SK-N-SH (cell line): ENCODE results near the gene ITGB5. TPM values are rescaled to one million over a fixed set of nuclear protein-coding genes. Genes with fewer than 3 reads are reported as not detected.

Source experiments
- CTCF ChIA-PET: fragments of 300-600, 350-600 bp; formaldehyde crosslinking; extraction: SDS; loops from one replicate; lab custom pipeline; 2021; lab: Yijun Ruan, JAX
- POLR2A ChIA-PET: fragments of 350-600 bp; sonication (Branson Sonifier 250); formaldehyde crosslinking; extraction: SDS; loops from one replicate; lab custom pipeline; 2020; ENCODE audit warnings: antibody characterized with exemption, inconsistent platforms; lab: Yijun Ruan, JAX
- DNase-seq: peaks from one replicate; pipeline ENCODE4 v3.0.0; 2012
- H2AFZ ChIP-seq: fragments of 200-600 bp; sonication (generic); 2 replicates; pipeline ENCODE4 v1.8.1; 2016; ENCODE audit warnings: antibody characterized with exemption, mild to moderate bottlenecking, low read depth
- H3F3A ChIP-seq: fragments of 200-600 bp; sonication (generic); replicated peaks from 2 replicates; pipeline ENCODE3; 2016; ENCODE audit warnings: antibody characterized with exemption, mild to moderate bottlenecking; ENCODE audit not compliant: insufficient read depth
- H3K27ac ChIP-seq, 2 experiments: fragments of 200-500 bp in 1 of 2; fragments of 200-600 bp in 1 of 2; sonication (Bioruptor generic) in 1 of 2; sonication (generic), shearing (Covaris generic) in 1 of 2; 2 replicates each; pipeline versions ENCODE4 v1.5.1 to v1.6.1; 2014 to 2016; ENCODE audit warnings: low read depth in 2 of 2, inconsistent platforms in 1 of 2, low read length in 1 of 2, mild to moderate bottlenecking in 1 of 2, mixed read lengths in 1 of 2
- H3K27me3 ChIP-seq: fragments of 200-600 bp; sonication (generic), shearing (Covaris generic); 2 replicates; pipeline ENCODE4 v1.6.1; 2016; ENCODE audit warnings: mixed run types; ENCODE audit not compliant: insufficient read depth
- H3K36me3 ChIP-seq, 2 experiments: fragments of 200-500 bp in 1 of 2; fragments of 200-600 bp in 1 of 2; sonication (Bioruptor generic) in 1 of 2; sonication (generic) in 1 of 2; replicated peaks in 1 of 2; 2 replicates each; pipeline versions ENCODE3 to v1.5.1; 2014 to 2016; ENCODE audit warnings: low read length in 1 of 2, mild to moderate bottlenecking in 1 of 2; ENCODE audit not compliant: insufficient read depth in 2 of 2, control insufficient read depth in 1 of 2
- H3K4me1 ChIP-seq, 2 experiments: fragments of 200-500 bp in 1 of 2; fragments of 200-600 bp in 1 of 2; sonication (Bioruptor generic) in 1 of 2; sonication (generic), shearing (Covaris generic) in 1 of 2; 2 replicates each; pipeline versions ENCODE4 v1.5.1 to v1.6.1; 2014 to 2016; ENCODE audit warnings: low read depth in 1 of 2, low read length in 1 of 2, mixed run types in 1 of 2; ENCODE audit not compliant: insufficient read depth in 2 of 2, control insufficient read depth in 1 of 2
- H3K4me2 ChIP-seq: fragments of 200-600 bp; sonication (generic), shearing (Covaris generic); 2 replicates; pipeline ENCODE4 v1.6.1; 2017; ENCODE audit warnings: mixed run types
- H3K4me3 ChIP-seq, 2 experiments: fragments of 200-500 bp in 1 of 2; fragments of 200-600 bp in 1 of 2; sonication (Bioruptor generic) in 1 of 2; sonication (generic), shearing (Covaris generic) in 1 of 2; 2 replicates each; pipeline versions ENCODE4 v1.5.1 to v1.8.1; 2014 to 2016; ENCODE audit warnings: low read depth in 2 of 2, inconsistent platforms in 1 of 2, low read length in 1 of 2, mild to moderate bottlenecking in 1 of 2, mixed read lengths in 1 of 2, moderate library complexity in 1 of 2
- H3K79me2 ChIP-seq: fragments of 200-600 bp; sonication (generic); 2 replicates; pipeline ENCODE4 v1.8.1; 2017; ENCODE audit warnings: mild to moderate bottlenecking; ENCODE audit not compliant: insufficient read depth
- H3K9ac ChIP-seq: fragments of 200-600 bp; sonication (generic); 2 replicates; pipeline ENCODE4 v1.6.1; 2017; ENCODE audit warnings: mixed run types
- H3K9me2 ChIP-seq: fragments of 200-600 bp; sonication (generic); 2 replicates; pipeline ENCODE4 v1.6.1; 2017; ENCODE audit warnings: mixed run types
- H3K9me3 ChIP-seq: fragments of 200-600 bp; sonication (generic); 2 replicates; pipeline ENCODE4 v1.6.1; 2017; ENCODE audit warnings: mixed run types, mild to moderate bottlenecking, moderate library complexity
- H4K20me1 ChIP-seq: fragments of 200-600 bp; sonication (generic); 2 replicates; pipeline ENCODE4 v1.6.1; 2017; ENCODE audit warnings: mild to moderate bottlenecking, mixed run types; ENCODE audit not compliant: insufficient read depth
- CHD2 ChIP-seq: fragments of 150-350 bp; IDR thresholded peaks from 2 replicates; pipeline ENCODE4 v1.6.1; 2018; ENCODE audit warnings: low read length; ENCODE audit not compliant: partially characterized antibody
- EP300 ChIP-seq, 2 experiments: IDR thresholded peaks; 2 replicates each; pipeline versions ENCODE4 v1.4.0 to v1.6.1; 2012; ENCODE audit warnings: borderline replicate concordance in 1 of 2, low read depth in 1 of 2, low read length in 1 of 2
- FOSL2 ChIP-seq: IDR thresholded peaks from 2 replicates; pipeline ENCODE4 v1.4.0; 2012; ENCODE audit warnings: low read depth, mild to moderate bottlenecking, moderate library complexity, borderline replicate concordance
- GATA2 ChIP-seq: sonication (generic); formaldehyde crosslinking; IDR thresholded peaks from 2 replicates; pipeline ENCODE4 v1.5.0; 2020; ENCODE audit warnings: mild to moderate bottlenecking, missing genetic modification reagents
- MAX ChIP-seq: IDR thresholded peaks from 2 replicates; pipeline ENCODE4 v1.4.0; 2012; ENCODE audit warnings: low read depth
- NRF1 ChIP-seq: IDR thresholded peaks from 2 replicates; pipeline ENCODE4 v1.6.1; 2012; ENCODE audit warnings: low read depth, mild to moderate bottlenecking, low read length
- PBX3 ChIP-seq: IDR thresholded peaks from 2 replicates; pipeline ENCODE4; 2012
- POLR2AphosphoS5 ChIP-seq: IDR thresholded peaks from 2 replicates; pipeline ENCODE4 v1.6.1; 2012; ENCODE audit warnings: low read depth, low read length
- RAD21 ChIP-seq: IDR thresholded peaks from 2 replicates; pipeline ENCODE4 v1.6.1; 2012; ENCODE audit warnings: mild to moderate bottlenecking, low read length
- RCOR1 ChIP-seq: fragments of 150-350 bp; IDR thresholded peaks from 2 replicates; pipeline ENCODE4 v1.6.1; 2017; ENCODE audit warnings: antibody characterized with exemption, low read length
- RFX5 ChIP-seq: IDR thresholded peaks from 2 replicates; pipeline ENCODE4 v1.6.1; 2012; ENCODE audit warnings: mild to moderate bottlenecking, improper control_type of control experiment, low read length
- RXRA ChIP-seq: IDR thresholded peaks from 2 replicates; pipeline ENCODE4 v1.4.0; 2012; ENCODE audit warnings: low read depth, mild to moderate bottlenecking, borderline replicate concordance
- YY1 ChIP-seq: IDR thresholded peaks from 2 replicates; pipeline ENCODE4 v1.4.0; 2012; ENCODE audit warnings: low read depth, mild to moderate bottlenecking
- ZBTB33 ChIP-seq: IDR thresholded peaks from 2 replicates; pipeline ENCODE4 v1.4.0; 2012; ENCODE audit warnings: low read depth, borderline replicate concordance
- WGBS: methylation state at CpG from one replicate; pipeline ENCODE4 v1.1.6; 2017; ENCODE audit warnings: low lambda C conversion rate; 5-methylcytosine and 5-hydroxymethylcytosine counted together
- polyA plus RNA-seq, 3 experiments: library from polyadenylated mRNA; depleted of rRNA; stranded (reverse); fragments of >200 nt; gene quantifications; 2 replicates each; pipeline ENCODE4 v1.2.3, GENCODE V29; 2012

The ITGB5 gene
- polyA plus RNA-seq, 1 of the 3 experiments (the other 2 are of a cell fraction) = 481 TPM

GRCh38 chr3:124885466-124886167 is 1.5 kb downstream of the ITGB5 start:
- H3K36me3 ChIP-seq = peaks cover 3 to 14% of the 10 kb centered on the region in 2 experiments
- peaks cover 32 to 35% of the 10 kb centered on the region in 2 experiments for H3K4me1 ChIP-seq
- no peaks in the 10 kb centered on the region for H3K9me2 ChIP-seq
- H2AFZ ChIP-seq = no peak overlapping the region
- 26% methylated on average over 12 of the region's 17 CpGs for WGBS
- no peaks in the 10 kb centered on the region for H4K20me1 ChIP-seq
- H3K9me3 ChIP-seq = no peaks in the 10 kb centered on the region
- CTCF ChIA-PET = interaction anchor here (0.6 to 3.4 kb wide), 4 partner anchors 9 to 72 kb away, joined by 3 to 15 read pairs (median 4); no protein-coding TSS in a partner anchor
- peaks cover 55% of the 10 kb centered on the region for H3K79me2 ChIP-seq
- POLR2A ChIA-PET = interaction anchor here (0.8 kb wide), 1 partner anchor 113 kb away, joined by 4 read pairs; no protein-coding TSS in a partner anchor
- H3K4me3 ChIP-seq = peak overlapping the region; percentile 76 to 79
- TF ChIP-seq NRF1 (no peak), POLR2AphosphoS5 (peak; percentile 23; the same call in 1 of the 2 replicates), RFX5 (no peak)
- H3K9ac ChIP-seq = peak overlapping the region; percentile 74
- peak overlapping the region; percentile 84 for H3K4me2 ChIP-seq
- peak; percentile 23 for DNase-seq
- H3K27ac ChIP-seq = peak overlapping the region; percentile 67 to 92
- H3F3A ChIP-seq = peaks cover 13% of the 10 kb centered on the region
- no peaks in the 10 kb centered on the region for H3K27me3 ChIP-seq

- peak overlapping the region; percentile 84 for H3K4me2 ChIP-seq
- no peaks in the 10 kb centered on the region for H4K20me1 ChIP-seq
- H3K79me2 ChIP-seq = peaks cover 65% of the 10 kb centered on the region
- ChIA-PET CTCF (interaction anchor here (0.6 to 3.4 kb wide), 5 partner anchors 8 to 98 kb away, joined by 3 to 15 read pairs (median 3); no protein-coding TSS in a partner anchor), POLR2A (interaction anchor here (0.6 to 0.8 kb wide), 2 partner anchors 20 to 112 kb away, joined by 4 to 5 read pairs; no protein-coding TSS in a partner anchor)
- H3K4me3 ChIP-seq = peak overlapping the region; percentile 76 to 79
- H3K27ac ChIP-seq = peak overlapping the region; percentile 67 to 92; a peak in 3 of 4 replicates
- no peaks in the 10 kb centered on the region for H3K9me3 ChIP-seq
- H3K27me3 ChIP-seq = no peaks in the 10 kb centered on the region
- H3K36me3 ChIP-seq = peaks cover 3 to 14% of the 10 kb centered on the region in 2 experiments
- H2AFZ ChIP-seq = no peak overlapping the region
- no peaks in the 10 kb centered on the region for H3K9me2 ChIP-seq
- H3F3A ChIP-seq = peaks cover 24% of the 10 kb centered on the region
- WGBS = 85% methylated on average over 7 of the region's 7 CpGs
- H3K4me1 ChIP-seq = peaks cover 32 to 43% of the 10 kb centered on the region in 2 experiments
- no peak overlapping the region for H3K9ac ChIP-seq
- DNase-seq = no peak
- no peak for TF ChIP-seq RCOR1
- TF ChIP-seq POLR2AphosphoS5 = no peak
- no peak for TF ChIP-seq MAX
- TF ChIP-seq YY1 = no peak
- TF ChIP-seq FOSL2 = no peak
- no peak for TF ChIP-seq ZBTB33
- TF ChIP-seq GATA2 (CRISPR knock-in tag) = no peak
- no peak for TF ChIP-seq RAD21
- TF ChIP-seq EP300 (IDR thresholded peaks at IDR 0.05; ENCODE audit: borderline replicate concordance in 1 of 2, low read depth in 1 of 2, low read length in 1 of 2) = no peak
- no peak for TF ChIP-seq NRF1
- no peak for TF ChIP-seq CHD2
- no peak for TF ChIP-seq RXRA
- TF ChIP-seq RFX5 = no peak
- no peak for TF ChIP-seq PBX3
Measured at GRCh38 chr3:124884474-124885101, 2.6 kb downstream of the ITGB5 start.
